HepG2 (cell line): ENCODE data around the gene NAPB. TPM values are rescaled to one million over a fixed set of nuclear protein-coding genes. Genes with fewer than 3 reads are reported as not detected.
A peak's percentile ranks its signal among the peaks of the same experiment; 100 is the strongest.

Experiments
- HNF1B ChIP-seq: sonication (generic); formaldehyde crosslinking; IDR thresholded peaks from 2 replicates; pipeline ENCODE4 v1.5.1; 2020; ENCODE audit warnings: mild to moderate bottlenecking, moderate library complexity, missing genetic modification reagents
- KLF6 ChIP-seq: IDR thresholded peaks from 2 replicates; pipeline ENCODE4 v1.8.0; 2016; ENCODE audit warnings: missing biosample characterization, missing genetic modification reagents
- NAIF1 ChIP-seq: sonication (generic); formaldehyde crosslinking; IDR thresholded peaks from 2 replicates; pipeline ENCODE4 v1.5.0; 2020; ENCODE audit warnings: mild to moderate bottlenecking, missing genetic modification reagents, borderline replicate concordance
- SOX5 ChIP-seq: IDR thresholded peaks from 2 replicates; pipeline ENCODE4 v1.6.1; 2016; ENCODE audit warnings: borderline replicate concordance
- SRF ChIP-seq: IDR thresholded peaks from 2 replicates; pipeline ENCODE4 v1.6.1; 2011; ENCODE audit warnings: mild to moderate bottlenecking, low read depth, low read length, moderate library complexity
- TEF ChIP-seq: sonication (generic); formaldehyde crosslinking; IDR thresholded peaks from 2 replicates; pipeline ENCODE4 v1.5.0; 2020; ENCODE audit warnings: missing genetic modification reagents
- ZBTB10 ChIP-seq: sonication (generic); formaldehyde crosslinking; IDR thresholded peaks from 2 replicates; pipeline ENCODE4 v1.4.0; 2020; ENCODE audit warnings: missing genetic modification reagents, borderline replicate concordance
- ZNF12 ChIP-seq: sonication (generic); formaldehyde crosslinking; IDR thresholded peaks from 2 replicates; pipeline ENCODE4 v1.5.0; 2020; ENCODE audit warnings: missing genetic modification reagents
- ZNF160 ChIP-seq: sonication (generic); formaldehyde crosslinking; IDR thresholded peaks from 2 replicates; pipeline ENCODE4 v1.8.0; 2022; ENCODE audit warnings: mild to moderate bottlenecking, inconsistent platforms, missing genetic modification reagents
- ZNF281 ChIP-seq: sonication (generic); formaldehyde crosslinking; IDR thresholded peaks from 2 replicates; pipeline ENCODE4 v1.4.0; 2020; ENCODE audit warnings: missing genetic modification reagents, borderline replicate concordance
- ZNF331 ChIP-seq: sonication (generic); formaldehyde crosslinking; IDR thresholded peaks from 2 replicates; pipeline ENCODE4 v1.4.0; 2020; ENCODE audit warnings: missing genetic modification reagents
- ZNF33B ChIP-seq: sonication (generic); formaldehyde crosslinking; IDR thresholded peaks from 2 replicates; pipeline ENCODE4 v1.5.1; 2020; ENCODE audit warnings: mild to moderate bottlenecking, missing genetic modification reagents
- ZNF484 ChIP-seq: sonication (generic); formaldehyde crosslinking; IDR thresholded peaks from 2 replicates; pipeline ENCODE4 v1.5.1; 2020; ENCODE audit warnings: mild to moderate bottlenecking, low read depth, missing genetic modification reagents, borderline replicate concordance
- ZNF572 ChIP-seq: sonication (generic); formaldehyde crosslinking; IDR thresholded peaks from 2 replicates; pipeline ENCODE4 v1.5.1; 2020; ENCODE audit warnings: mild to moderate bottlenecking, missing genetic modification reagents
- polyA plus RNA-seq, 8 experiments: library from polyadenylated mRNA; depleted of rRNA in 3 of 8; stranded (reverse) in 7 of 8; unstranded in 1 of 8; fragments of >200 nt; fragmentation: Illumina TruSeq in 4 of 8; extraction: Trizol in 4 of 8; gene quantifications; 2 replicates each; pipeline versions ENCODE4 v1.2.1 to v1.2.3, GENCODE V29; 2011 to 2016; ENCODE audit warnings: low read depth in 4 of 8, missing spikeins in 1 of 8, mixed read lengths in 1 of 8; ENCODE audit not compliant: insufficient read depth in 1 of 8
- total RNA-seq, 5 experiments: library from RNA; depleted of rRNA; stranded (reverse); fragments of >200 nt; fragmentation: Illumina TruSeq; extraction: Trizol; gene quantifications; 2 replicates each; pipeline ENCODE4 v1.2.3, GENCODE V29; 2016; ENCODE audit warnings: low read depth in 1 of 5
- TF ChIP-seq, protein P1 (sequence below): sonication (generic); formaldehyde crosslinking; IDR thresholded peaks from 2 replicates; pipeline ENCODE4 v1.8.0; 2022; ENCODE audit warnings: mild to moderate bottlenecking, missing genetic modification reagents, borderline replicate concordance
- TF ChIP-seq, protein P2 (sequence below): sonication (generic); formaldehyde crosslinking; IDR thresholded peaks from 2 replicates; pipeline ENCODE4 v1.8.0; 2022; ENCODE audit warnings: mild to moderate bottlenecking, missing genetic modification reagents

NAPB gene
- total and polyA plus RNA-seq, 2 of the 13 experiments (the other 11 are each of a cell fraction or from before 2014, with no cell fraction given) = 15.2 to 16.1 TPM

- TF ChIP-seq SOX5 (CRISPR knock-in tag) = peak; percentile 42; the same call in 1 of the 2 replicates
- peak; percentile 94 for TF ChIP-seq HNF1B (CRISPR knock-in tag)
- peak; percentile 89 for TF ChIP-seq ZNF331 (CRISPR knock-in tag)
- peak; percentile 98 for TF ChIP-seq ZNF33B
- TF ChIP-seq NAIF1 (CRISPR knock-in tag) = no peak
- peak; percentile 20; the same call in 1 of the 2 replicates for TF ChIP-seq ZNF281 (CRISPR knock-in tag)
- peak; percentile 63; the same call in 1 of the 2 replicates for TF ChIP-seq KLF6
- no peak for TF ChIP-seq ZNF160 (CRISPR knock-in tag)
- no peak for TF ChIP-seq SRF
- TF ChIP-seq, protein P1, sequence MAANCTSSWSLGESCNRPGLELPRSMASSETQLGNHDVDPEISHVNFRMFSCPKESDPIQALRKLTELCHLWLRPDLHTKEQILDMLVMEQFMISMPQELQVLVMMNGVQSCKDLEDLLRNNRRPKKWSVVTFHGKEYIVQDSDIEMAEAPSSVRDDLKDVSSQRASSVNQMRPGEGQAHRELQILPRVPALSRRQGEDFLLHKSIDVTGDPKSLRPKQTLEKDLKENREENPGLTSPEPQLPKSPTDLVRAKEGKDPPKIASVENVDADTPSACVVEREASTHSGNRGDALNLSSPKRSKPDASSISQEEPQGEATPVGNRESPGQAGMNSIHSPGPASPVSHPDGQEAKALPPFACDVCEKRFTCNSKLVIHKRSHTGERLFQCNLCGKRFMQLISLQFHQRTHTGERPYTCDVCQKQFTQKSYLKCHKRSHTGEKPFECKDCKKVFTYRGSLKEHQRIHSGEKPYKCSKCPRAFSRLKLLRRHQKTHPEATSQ = 0 out of 2 replicates have a peak, but pooled peaks have one; percentile 88
- peak; percentile 85; the same call in 1 of the 2 replicates for TF ChIP-seq ZNF572 (CRISPR knock-in tag)
- no peak for TF ChIP-seq TEF (CRISPR knock-in tag)
- TF ChIP-seq ZNF12 (CRISPR knock-in tag) = no peak
- TF ChIP-seq, protein P2, sequence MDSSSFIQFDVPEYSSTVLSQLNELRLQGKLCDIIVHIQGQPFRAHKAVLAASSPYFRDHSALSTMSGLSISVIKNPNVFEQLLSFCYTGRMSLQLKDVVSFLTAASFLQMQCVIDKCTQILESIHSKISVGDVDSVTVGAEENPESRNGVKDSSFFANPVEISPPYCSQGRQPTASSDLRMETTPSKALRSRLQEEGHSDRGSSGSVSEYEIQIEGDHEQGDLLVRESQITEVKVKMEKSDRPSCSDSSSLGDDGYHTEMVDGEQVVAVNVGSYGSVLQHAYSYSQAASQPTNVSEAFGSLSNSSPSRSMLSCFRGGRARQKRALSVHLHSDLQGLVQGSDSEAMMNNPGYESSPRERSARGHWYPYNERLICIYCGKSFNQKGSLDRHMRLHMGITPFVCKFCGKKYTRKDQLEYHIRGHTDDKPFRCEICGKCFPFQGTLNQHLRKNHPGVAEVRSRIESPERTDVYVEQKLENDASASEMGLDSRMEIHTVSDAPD (CRISPR knock-in tag) = peak; percentile 35; the same call in 1 of the 2 replicates
- TF ChIP-seq ZBTB10 (CRISPR knock-in tag) = peak; percentile 67; the same call in 1 of the 2 replicates
- no peak for TF ChIP-seq ZNF484 (CRISPR knock-in tag)
These were observed at the start of gene NAPB (continued) for GRCh38 chr20:23420943-23421931.
